Measurements from ENCODE around the gene PIK3CB.

DNA sequence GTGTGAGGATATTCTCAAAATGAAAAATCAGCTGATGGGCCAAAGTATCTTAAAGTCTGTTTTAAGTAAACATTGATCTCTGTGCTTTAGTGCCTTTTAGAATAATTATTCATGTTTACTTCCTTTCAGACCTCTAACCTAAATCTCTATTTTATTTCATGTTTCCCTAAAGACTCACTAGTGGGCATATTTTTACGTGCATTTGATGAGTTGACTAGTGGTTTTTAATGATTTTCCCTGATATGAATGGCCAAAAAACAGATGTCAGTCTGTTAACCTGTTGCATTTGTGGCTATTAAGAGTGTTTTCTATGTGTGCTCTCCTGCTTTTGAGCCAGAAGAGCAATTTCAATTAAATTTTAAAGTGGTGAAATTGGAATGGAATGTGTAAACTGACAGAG, 219.3 kb downstream of the PIK3CB start:
- no peak for TF ChIP-seq POLR2AphosphoS5 (IDR thresholded peaks at IDR 0.05)
- TF ChIP-seq, protein P1, sequence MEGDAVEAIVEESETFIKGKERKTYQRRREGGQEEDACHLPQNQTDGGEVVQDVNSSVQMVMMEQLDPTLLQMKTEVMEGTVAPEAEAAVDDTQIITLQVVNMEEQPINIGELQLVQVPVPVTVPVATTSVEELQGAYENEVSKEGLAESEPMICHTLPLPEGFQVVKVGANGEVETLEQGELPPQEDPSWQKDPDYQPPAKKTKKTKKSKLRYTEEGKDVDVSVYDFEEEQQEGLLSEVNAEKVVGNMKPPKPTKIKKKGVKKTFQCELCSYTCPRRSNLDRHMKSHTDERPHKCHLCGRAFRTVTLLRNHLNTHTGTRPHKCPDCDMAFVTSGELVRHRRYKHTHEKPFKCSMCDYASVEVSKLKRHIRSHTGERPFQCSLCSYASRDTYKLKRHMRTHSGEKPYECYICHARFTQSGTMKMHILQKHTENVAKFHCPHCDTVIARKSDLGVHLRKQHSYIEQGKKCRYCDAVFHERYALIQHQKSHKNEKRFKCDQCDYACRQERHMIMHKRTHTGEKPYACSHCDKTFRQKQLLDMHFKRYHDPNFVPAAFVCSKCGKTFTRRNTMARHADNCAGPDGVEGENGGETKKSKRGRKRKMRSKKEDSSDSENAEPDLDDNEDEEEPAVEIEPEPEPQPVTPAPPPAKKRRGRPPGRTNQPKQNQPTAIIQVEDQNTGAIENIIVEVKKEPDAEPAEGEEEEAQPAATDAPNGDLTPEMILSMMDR (IDR thresholded peaks at IDR 0.05) = no peak
